K562 (cell line): Measurements from ENCODE around the gene ATRNL1. TPM values are rescaled to one million over a fixed set of nuclear protein-coding genes. Genes with fewer than 3 reads are reported as not detected.

Source experiments
- ATAC-seq: fragments of 200-7000 bp; cut with Tn5 transposase; 3 replicates; pipeline ENCODE4 v1.9.1; 2020; ENCODE audit warnings: moderate library complexity
- BruUV-seq: library from RNA; stranded (reverse); fragments of 400-500 nt; replicated peaks from 2 replicates; lab custom pipeline; 2021; lab: Mats Ljungman, UMichigan
- CTCF ChIA-PET: fragments of 300-600 bp; formaldehyde crosslinking; extraction: SDS; loops from one replicate; lab custom pipeline; 2021; ENCODE audit warnings: low intra/inter-chr PET ratio; lab: Yijun Ruan, JAX
- POLR2A ChIA-PET: fragments of 300-600, 350-650 bp; sonication (Branson Sonifier 250); formaldehyde crosslinking; extraction: SDS; loops from one replicate; lab custom pipeline; 2021; ENCODE audit warnings: antibody characterized with exemption, inconsistent platforms; lab: Yijun Ruan, JAX
- DNase-seq, 4 experiments: peaks; one replicate each; pipeline versions ENCODE4 v3.0.0 to v3.0.0-alpha.2; 2011 to 2018; ENCODE audit warnings: low spot score in 3 of 4, mixed read lengths in 3 of 4; ENCODE audit errors: extremely low read depth in 1 of 4
- FAIRE-seq: peaks from 2 replicates; lab custom pipeline; 2011; peaks lifted over from hg19 to GRCh38; lab: Jason Lieb, UNC
- H2AFZ ChIP-seq: 2 replicates; pipeline ENCODE4 v1.6.0; 2011; ENCODE audit warnings: low read depth, low read length, control low read depth, inconsistent platforms
- H3K27ac ChIP-seq: fragments of 200-600 bp; 3 replicates; pipeline ENCODE4 v1.8.0; 2011; ENCODE audit warnings: low read depth, mild to moderate bottlenecking, control low read depth, inconsistent platforms, low read length, moderate library complexity, mixed read lengths; ENCODE audit errors: extremely low read depth
- H3K27me3 ChIP-seq, 2 experiments: fragments of 300-600 bp in 1 of 2; 2 replicates in 1 of 2; 3 replicates in 1 of 2; pipeline versions ENCODE4 v1.6.0 to v1.8.0; 2011; ENCODE audit warnings: inconsistent platforms in 2 of 2, low read length in 2 of 2, mild to moderate bottlenecking in 1 of 2, mixed read lengths in 1 of 2, moderate library complexity in 1 of 2; ENCODE audit not compliant: control insufficient read depth in 2 of 2, insufficient read depth in 2 of 2
- H3K36me3 ChIP-seq: fragments of 300-600 bp; 3 replicates; pipeline ENCODE4 v1.8.0; 2011; ENCODE audit warnings: mild to moderate bottlenecking, low read length, inconsistent platforms; ENCODE audit not compliant: control insufficient read depth, insufficient read depth
- H3K4me1 ChIP-seq, 2 experiments: fragments of 200-600 bp in 1 of 2; replicated peaks in 1 of 2; 2 replicates in 1 of 2; 3 replicates in 1 of 2; pipeline versions ENCODE4 v1.5.1 to v1.8.0; 2011; ENCODE audit warnings: inconsistent platforms in 2 of 2, low read length in 2 of 2, mild to moderate bottlenecking in 1 of 2, mixed read lengths in 1 of 2, moderate library complexity in 1 of 2; ENCODE audit not compliant: control insufficient read depth in 2 of 2, insufficient read depth in 2 of 2
- H3K4me2 ChIP-seq: 2 replicates; pipeline ENCODE4 v1.6.1; 2011; ENCODE audit warnings: low read length, control low read depth, inconsistent platforms, mixed read lengths; ENCODE audit not compliant: insufficient read depth
- H3K4me3 ChIP-seq: fragments of 200-600 bp; sonication (generic), shearing (Covaris generic); 2 replicates; pipeline ENCODE4 v1.5.1; 2016; ENCODE audit warnings: control low read depth, inconsistent platforms
- H3K79me2 ChIP-seq: fragments of 200-600 bp; 3 replicates; pipeline ENCODE4 v1.8.0; 2011; ENCODE audit warnings: low read length, inconsistent platforms; ENCODE audit not compliant: control insufficient read depth, insufficient read depth
- H3K9ac ChIP-seq, 2 experiments: 2 replicates each; pipeline versions ENCODE4 v1.6.0 to v1.6.1; 2011; ENCODE audit warnings: low read depth in 2 of 2, low read length in 2 of 2, control low read depth in 1 of 2, inconsistent platforms in 1 of 2, mild to moderate bottlenecking in 1 of 2, mixed read lengths in 1 of 2; ENCODE audit not compliant: insufficient read depth in 1 of 2
- H3K9me1 ChIP-seq: one replicate; pipeline ENCODE4 v1.6.0; 2011; ENCODE audit warnings: inconsistent platforms, mild to moderate bottlenecking, low read length, moderate library complexity; ENCODE audit not compliant: control insufficient read depth, insufficient read depth
- H3K9me3 ChIP-seq: replicated peaks from 2 replicates; pipeline ENCODE4 v1.5.1; 2011; ENCODE audit warnings: low read depth, low read length, inconsistent platforms; ENCODE audit not compliant: control insufficient read depth, insufficient read depth
- H4K20me1 ChIP-seq: replicated peaks from 2 replicates; pipeline ENCODE4 v1.6.1; 2011; ENCODE audit warnings: low read length, inconsistent platforms, mixed read lengths; ENCODE audit not compliant: control insufficient read depth, insufficient read depth
- ATF4 ChIP-seq: fragments of 450-650 bp; formaldehyde crosslinking; IDR thresholded peaks from 2 replicates; pipeline ENCODE4 v1.4.0; 2022; ENCODE audit warnings: mild to moderate bottlenecking, moderate library complexity
- BHLHE40 ChIP-seq: IDR thresholded peaks from 2 replicates; pipeline ENCODE4 v1.6.1; 2011; ENCODE audit warnings: low read length, improper control_type of control experiment
- BRCA1 ChIP-seq, 2 experiments: fragments of 450-650 bp in 1 of 2; sonication (generic) in 1 of 2; formaldehyde crosslinking in 1 of 2; IDR thresholded peaks; 2 replicates each; pipeline versions ENCODE4 v1.5.0 to v1.6.1; 2017 to 2020; ENCODE audit warnings: mild to moderate bottlenecking in 1 of 2, missing genetic modification reagents in 1 of 2
- BRF2 ChIP-seq: IDR thresholded peaks from 3 replicates; pipeline ENCODE4 v1.6.1; 2011; ENCODE audit warnings: borderline replicate concordance, mild to moderate bottlenecking; ENCODE audit not compliant: insufficient read length, insufficient read depth
- CTCFL ChIP-seq: IDR thresholded peaks from 2 replicates; pipeline ENCODE4 v1.6.1; 2011; ENCODE audit warnings: borderline replicate concordance, low read depth, mild to moderate bottlenecking, moderate library complexity, low read length; ENCODE audit not compliant: insufficient read depth, poor library complexity, severe bottlenecking
- FOXM1 ChIP-seq, 2 experiments: fragments of 450-650 bp in 1 of 2; sonication (generic) in 1 of 2; formaldehyde crosslinking in 1 of 2; IDR thresholded peaks; 2 replicates each; pipeline versions ENCODE4 v1.6.1 to v1.9.0; 2017 to 2022; ENCODE audit warnings: low read depth in 2 of 2, mild to moderate bottlenecking in 2 of 2, missing genetic modification reagents in 1 of 2, moderate library complexity in 1 of 2
- ILK ChIP-seq: fragments of 450-650 bp; IDR thresholded peaks from 2 replicates; pipeline ENCODE4 v1.6.1; 2016; ENCODE audit warnings: missing genetic modification characterization, low read depth, mild to moderate bottlenecking, missing compliant biosample characterization, moderate library complexity, borderline replicate concordance
- KDM2B ChIP-seq: fragments of 250-450 bp; sonication (Bioruptor Pico); IDR thresholded peaks from 2 replicates; pipeline ENCODE4 v1.8.0; 2021; ENCODE audit warnings: mild to moderate bottlenecking, moderate library complexity
- L3MBTL2 ChIP-seq: fragments of 450-650 bp; IDR thresholded peaks from 2 replicates; pipeline ENCODE4 v1.6.1; 2016; ENCODE audit warnings: mild to moderate bottlenecking, moderate library complexity
- LARP7 ChIP-seq: fragments of 450-650 bp; IDR thresholded peaks from 2 replicates; pipeline ENCODE4 v1.6.1; 2016
- POU5F1 ChIP-seq: fragments of 150-350 bp; IDR thresholded peaks from 2 replicates; pipeline ENCODE4 v1.6.1; 2014; ENCODE audit warnings: borderline replicate concordance, low read length, low read depth, mild to moderate bottlenecking; ENCODE audit not compliant: partially characterized antibody
- RBM14 ChIP-seq: fragments of 200-400 bp; formaldehyde crosslinking; IDR thresholded peaks from 2 replicates; pipeline ENCODE4 v1.6.1; 2018; ENCODE audit warnings: low read depth, mild to moderate bottlenecking, low read length, moderate library complexity, borderline replicate concordance; ENCODE audit not compliant: insufficient read depth
- ZBTB9 ChIP-seq: fragments of 450-650 bp; formaldehyde crosslinking; IDR thresholded peaks from 2 replicates; pipeline ENCODE4 v1.4.0; 2020; ENCODE audit warnings: mild to moderate bottlenecking, moderate library complexity
- ZNF140 ChIP-seq: fragments of 250-450 bp; sonication (Bioruptor Pico); IDR thresholded peaks from 2 replicates; pipeline ENCODE4 v1.8.0; 2021; ENCODE audit warnings: moderate library complexity, mild to moderate bottlenecking, inconsistent platforms
- ZNF165 ChIP-seq: fragments of 250-450 bp; sonication (Bioruptor Pico); IDR thresholded peaks from 2 replicates; pipeline ENCODE4 v1.4.0; 2020; ENCODE audit warnings: borderline replicate concordance
- ZNF232 ChIP-seq: sonication (generic); formaldehyde crosslinking; IDR thresholded peaks from 2 replicates; pipeline ENCODE4 v1.8.0; 2022; ENCODE audit warnings: mild to moderate bottlenecking, missing genetic modification reagents
- ZNF780A ChIP-seq: fragments of 250-450 bp; sonication (Bioruptor Pico); IDR thresholded peaks from 2 replicates; pipeline ENCODE4 v1.5.0; 2021; ENCODE audit warnings: mild to moderate bottlenecking
- WGBS: fragments of 100-300 bp; shearing (Covaris generic); methylation state at CpG from one replicate; pipeline ENCODE4 v1.1.6; 2016; ENCODE audit warnings: low coverage, mixed read lengths; ENCODE audit not compliant: insufficient coverage; ENCODE audit errors: missing lambda C conversion rate; 5-methylcytosine and 5-hydroxymethylcytosine counted together
- in situ Hi-C: fragments of 300-500 bp; cut with MboI; formaldehyde crosslinking; loops from 4 replicates; pipeline ENCODE4 v1.15.0; 2018; ENCODE audit warnings: inconsistent platforms, mixed read lengths
- intact Hi-C: fragments of 100-400 bp; cut with micrococcal nuclease; formaldehyde crosslinking; loops from 2 replicates; pipeline ENCODE4 v1.14.2; 2022
- polyA plus RNA-seq, 8 experiments: library from polyadenylated mRNA; depleted of rRNA in 4 of 8; stranded (reverse) in 5 of 8; unstranded in 3 of 8; fragments of >200 nt; fragmentation: Nextera tagmentation in 2 of 8; fragmentation: Illumina TruSeq in 1 of 8; extraction: Ambion mirVana in 2 of 8; extraction: Trizol in 1 of 8; gene quantifications; 2 replicates each; pipeline versions ENCODE4 v1.2.1 to v1.2.3, GENCODE V29; 2011 to 2014; ENCODE audit warnings: inconsistent platforms in 1 of 8, missing spikeins in 1 of 8
- total RNA-seq, 7 experiments: library from RNA; depleted of rRNA in 6 of 7; stranded (reverse); fragments of >200 nt in 6 of 7; fragmentation: Illumina TruSeq in 2 of 7; extraction: Trizol in 2 of 7; gene quantifications; 2 replicates each; pipeline versions ENCODE4 v1.2.1 to v1.2.3, GENCODE V29; 2011 to 2021; ENCODE audit warnings: low replicate concordance in 1 of 7

ATRNL1 gene
- total and polyA plus RNA-seq, 9 of the 15 experiments (the other 6 are each of a cell fraction or from before 2014, with no cell fraction given), result 0.18 TPM; not detected in 8

GRCh38 chr10:115947104-115947503, 853.9 kb downstream of the ATRNL1 start:
- TF ChIP-seq RBM14 (no peak), CTCFL (no peak), ILK (no peak), ZNF140 (CRISPR knock-in tag) (no peak), ATF4 (CRISPR knock-in tag) (no peak), ZNF165 (no peak), BRF2 (no peak), ZBTB9 (CRISPR knock-in tag) (no peak), POU5F1 (no peak), BRCA1 (IDR thresholded peaks at IDR 0.05) (no peak), BRCA1 (CRISPR knock-in tag; IDR thresholded peaks at IDR 0.05) (no peak), ZNF780A (CRISPR knock-in tag) (no peak), ZNF232 (CRISPR knock-in tag) (no peak), BHLHE40 (no peak), FOXM1 (IDR thresholded peaks at IDR 0.05; ENCODE audit: low read depth) (no peak), FOXM1 (CRISPR knock-in tag; IDR thresholded peaks at IDR 0.05; ENCODE audit: low read depth) (no peak), LARP7 (no peak), L3MBTL2 (no peak), KDM2B (CRISPR knock-in tag) (no peak)
- Histone ChIP-seq H3K9ac (no peak overlapping the region), H4K20me1 (no peaks in the 10 kb centered on the region), H3K79me2 (no peaks in the 10 kb centered on the region), H3K4me2 (no peak overlapping the region), H3K9me1 (no peaks in the 10 kb centered on the region), H3K9me3 (no peaks in the 10 kb centered on the region; the same call in 1 of the 2 replicates), H3K4me1 (no peaks in the 10 kb centered on the region), H3K27ac (no peak overlapping the region), H3K4me3 (no peak overlapping the region), H3K36me3 (no peaks in the 10 kb centered on the region), H3K27me3 (no peaks in the 10 kb centered on the region), H2AFZ (no peak overlapping the region)
- POLR2A ChIA-PET, result no interaction called here
- in situ Hi-C loops, result no loop called here
- 0% methylated on average over 2 of the region's 2 CpGs for WGBS
- intact Hi-C loops, result no loop called here
- CTCF ChIA-PET, result no interaction called here
- no TSS peak for BruUV-seq
- no peak for DNase-seq
- no peak for ATAC-seq
- FAIRE-seq, result no peak
